GM18858 (cell line): ENCODE measurements around the gene ALG1.
A peak's percentile ranks its signal among the peaks of the same experiment; 100 is the strongest.

Experiments used
- ATAC-seq: cut with Tn5 transposase; IDR thresholded peaks from one replicate; pipeline ENCODE4 v1.9.1; 2021; ENCODE audit not compliant: unreplicated experiment

Gene ALG1

GRCh38 chr16:5071681-5072333 lies at the start of gene ALG1:
ALG1 (plus strand) TSS chr16:5071843; CDS start chr16:5071850, 7 bp downstream.
- ATAC-seq = peak; percentile 71

GRCh38 chr16:5022521-5022920 lies 49.1 kb upstream of the ALG1 start:
- ATAC-seq = no peak

- ATAC-seq = no peak
These were observed 47.0 kb upstream of the ALG1 start for GRCh38 chr16:5024632-5025031.

- no peak for ATAC-seq
These were observed 46.4 kb upstream of the ALG1 start for GRCh38 chr16:5025171-5025632.

- no peak for ATAC-seq
These were observed 45.0 kb upstream of the ALG1 start for GRCh38 chr16:5026664-5027063.

- ATAC-seq = no peak
These were observed 44.6 kb upstream of the ALG1 start for GRCh38 chr16:5027086-5027485.

- ATAC-seq = no peak
These were observed 43.9 kb upstream of the ALG1 start for GRCh38 chr16:5027575-5028235.

- ATAC-seq = no peak
These were observed 42.6 kb upstream of the ALG1 start for GRCh38 chr16:5028950-5029475.

- no peak for ATAC-seq
These were observed 41.3 kb upstream of the ALG1 start for GRCh38 chr16:5030251-5030870.

GRCh38 chr16:5031601-5032000 lies 40.0 kb upstream of the ALG1 start:
- ATAC-seq = no peak

- no peak for ATAC-seq
These were observed 38.9 kb upstream of the ALG1 start for GRCh38 chr16:5032748-5033167.

- peak; percentile 73 for ATAC-seq
These were observed 38.1 kb upstream of the ALG1 start, which contains the start of gene NAGPA for GRCh38 chr16:5033256-5034166. NAGPA (minus strand) TSS chr16:5033935; CDS start chr16:5033914, 21 bp downstream.

GRCh38 chr16:5034167-5034523 lies 37.5 kb upstream of the ALG1 start:
- no peak for ATAC-seq

GRCh38 chr16:5035909-5036227 lies 35.8 kb upstream of the ALG1 start:
- ATAC-seq = no peak

- ATAC-seq = no peak
These were observed 35.2 kb upstream of the ALG1 start for GRCh38 chr16:5036228-5037156.

- ATAC-seq = no peak
These were observed 31.2 kb upstream of the ALG1 start for GRCh38 chr16:5040451-5040850.

GRCh38 chr16:5041600-5042133 lies 30.0 kb upstream of the ALG1 start:
- no peak for ATAC-seq

GRCh38 chr16:5042574-5043171 lies 29.0 kb upstream of the ALG1 start:
- no peak for ATAC-seq

GRCh38 chr16:5044011-5044540 lies 27.6 kb upstream of the ALG1 start:
- no peak for ATAC-seq
